RPMI8226 (cell line): ENCODE data around the gene RIPK4.
"Not testable (repeated sequence)": the region's sequence is repeated elsewhere in the genome, so short reads cannot be mapped to it uniquely, and the experiment has no call there.

Experiments
- DNase-seq: peaks from one replicate; pipeline ENCODE4 v3.0.0-alpha.2; 2015

The RIPK4 gene

DNA sequence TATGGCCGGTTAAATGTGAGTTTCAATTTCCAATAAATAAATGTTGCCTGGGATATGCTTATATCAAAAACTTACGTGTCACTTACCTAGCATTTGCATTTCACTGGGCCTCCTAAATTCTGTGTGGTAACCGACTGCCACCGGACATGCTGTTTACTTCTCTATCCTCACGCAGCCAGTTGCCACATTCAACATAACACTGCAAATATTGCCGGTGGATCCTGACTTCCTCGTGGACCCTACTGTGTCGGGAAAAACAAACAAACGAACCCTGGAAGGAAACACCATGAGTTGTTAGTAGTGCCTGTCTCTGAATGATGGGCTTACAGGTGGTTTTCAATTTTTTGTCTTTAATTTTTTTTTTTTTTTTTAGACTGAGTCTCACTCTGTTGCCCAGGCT is 54.1 kb downstream of the RIPK4 start:
- DNase-seq: no peak

DNA sequence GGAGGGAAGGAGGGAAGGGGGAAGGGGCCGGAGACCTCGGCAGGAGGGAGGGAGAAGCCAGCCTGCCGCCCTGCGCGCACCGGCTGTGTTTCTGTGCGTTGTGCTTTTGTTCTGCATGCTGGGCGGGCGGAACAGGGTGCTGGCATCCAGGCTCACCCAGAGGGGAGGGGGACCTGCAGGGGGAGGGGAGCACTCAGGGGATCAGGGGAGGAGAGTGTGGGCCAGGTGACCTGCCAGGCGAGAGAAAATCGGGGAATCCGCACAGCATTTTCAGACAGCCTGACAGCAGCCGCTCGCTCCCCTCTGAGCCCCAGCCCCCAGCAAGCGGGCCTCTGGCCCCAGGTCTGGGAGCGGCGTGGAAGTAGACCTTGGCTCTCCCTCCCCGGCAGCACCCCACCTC is 54.7 kb downstream of the RIPK4 start:
- DNase-seq: no peak

DNA sequence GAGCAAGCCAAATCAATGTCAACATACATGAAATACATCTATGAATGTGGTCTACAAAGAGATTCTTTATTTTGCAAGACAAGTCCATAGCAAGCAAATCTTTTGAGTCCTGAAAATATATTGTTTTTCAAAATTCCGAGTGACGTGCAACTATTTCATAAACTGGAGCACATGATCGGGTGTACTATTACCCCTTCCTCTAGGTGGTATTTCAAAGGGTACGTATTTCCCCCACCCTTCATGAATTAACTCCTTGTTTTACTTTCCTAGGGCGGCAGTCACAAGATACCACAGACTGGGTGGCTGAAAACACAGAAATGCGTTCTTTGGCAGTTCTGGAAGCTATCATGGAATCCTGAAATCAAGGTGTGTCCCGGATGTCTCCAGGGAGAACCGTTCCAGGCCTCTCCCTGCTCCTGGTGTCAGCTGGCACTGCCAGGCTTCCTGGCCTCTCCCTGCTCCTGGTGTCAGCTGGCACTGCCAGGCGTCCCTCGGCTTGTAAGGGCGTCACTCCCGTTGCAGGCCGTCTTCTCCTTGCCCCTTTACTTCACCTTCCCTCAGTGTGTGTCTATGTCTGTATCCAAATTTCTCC is 55.3 kb downstream of the RIPK4 start:
- DNase-seq: no peak

DNA sequence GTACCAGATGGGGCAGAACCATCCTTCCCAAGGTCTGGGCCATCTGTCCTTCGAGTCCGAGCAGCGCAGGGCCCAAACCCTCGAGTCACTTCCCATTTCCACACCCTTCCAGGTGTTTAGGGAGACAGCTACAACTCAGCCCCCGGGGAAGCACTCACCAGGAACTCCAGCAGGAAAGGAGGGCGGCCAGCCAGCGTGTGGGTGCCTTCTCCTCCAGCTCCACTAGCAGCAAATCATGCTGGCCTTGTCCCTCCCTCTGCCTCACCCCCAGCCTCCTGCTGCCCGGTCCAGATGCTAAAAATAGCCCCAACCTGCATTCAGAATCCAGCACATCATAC is 56.1 kb downstream of the RIPK4 start:
- no peak for DNase-seq

DNA sequence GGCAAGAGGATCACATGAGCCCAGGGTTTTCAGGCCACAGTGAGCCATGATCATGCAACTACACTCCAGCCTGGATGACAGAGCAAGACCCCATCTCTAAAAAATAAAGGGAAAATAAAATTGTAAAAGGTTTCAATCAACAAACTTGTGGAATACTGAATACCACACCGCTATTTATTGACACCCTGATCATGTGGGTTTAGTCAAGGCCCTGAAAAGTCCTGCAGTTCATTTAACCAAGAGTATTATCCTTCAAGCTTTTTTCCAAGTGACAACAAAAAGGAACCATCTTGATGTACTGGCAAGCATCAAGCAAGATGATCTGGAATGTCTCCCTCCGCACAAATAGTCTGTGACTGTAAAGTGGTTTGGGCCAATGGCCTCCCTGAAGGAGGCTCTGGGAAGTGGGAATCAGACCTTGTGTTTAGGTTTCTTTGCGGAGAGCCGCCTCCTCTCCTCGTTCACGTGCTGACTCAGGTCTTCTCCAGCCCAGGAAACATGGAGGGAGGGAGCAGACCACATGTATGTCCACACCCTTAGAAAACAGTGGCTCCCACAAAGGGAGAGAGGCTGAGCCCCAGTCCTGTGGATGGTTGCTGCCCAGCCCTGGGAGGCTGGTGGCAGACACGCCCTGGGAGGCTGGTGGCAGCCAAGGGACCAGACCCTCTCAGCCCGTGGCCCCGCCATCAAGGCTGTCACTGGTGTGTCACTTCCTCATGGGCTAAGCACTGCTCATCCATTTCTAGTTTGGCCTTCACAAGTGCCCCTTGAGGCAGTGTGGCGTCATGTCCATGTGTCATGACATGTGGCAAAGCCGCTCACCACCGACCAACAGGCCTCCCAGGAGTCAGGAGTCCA is 56.7 kb downstream of the RIPK4 start:
- DNase-seq: no peak

DNA sequence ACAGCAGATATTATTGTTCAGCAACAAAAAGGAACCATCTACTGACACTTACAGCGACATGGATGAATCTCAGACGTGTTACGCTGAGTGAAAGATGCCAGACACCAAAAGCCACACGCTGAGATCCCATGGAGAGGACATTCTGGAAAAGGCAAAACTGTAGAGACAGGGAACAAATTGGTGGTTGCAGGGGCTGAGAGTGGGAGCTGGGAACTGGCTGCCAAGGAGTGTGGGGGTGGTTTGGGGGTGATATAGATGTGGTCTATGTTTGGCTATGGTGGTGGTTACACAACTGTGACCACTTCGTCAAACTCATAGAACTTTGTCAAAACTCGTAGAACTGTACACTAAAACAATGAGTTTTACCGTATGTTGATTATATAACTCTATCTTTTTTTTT is 57.7 kb downstream of the RIPK4 start:
- no peak for DNase-seq

DNA sequence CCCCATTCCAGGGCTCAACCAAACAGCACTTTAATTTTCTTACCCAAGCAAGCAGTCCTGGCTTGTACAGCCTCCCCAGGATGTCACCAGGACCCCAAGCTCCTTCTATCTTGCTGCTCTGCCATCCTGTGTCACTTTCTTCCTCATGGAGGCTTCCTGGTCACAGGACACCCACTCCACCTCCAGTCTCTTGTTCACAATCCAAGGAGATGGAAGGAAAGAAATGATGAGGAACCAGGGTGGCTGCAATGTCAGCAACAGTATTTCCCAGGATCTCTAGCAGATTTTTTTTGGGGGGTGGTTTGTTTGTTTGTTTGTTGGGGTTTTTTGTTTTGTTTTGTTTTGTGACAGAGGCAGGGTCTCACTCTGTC is 58.9 kb downstream of the RIPK4 start:
- DNase-seq: no peak

DNA sequence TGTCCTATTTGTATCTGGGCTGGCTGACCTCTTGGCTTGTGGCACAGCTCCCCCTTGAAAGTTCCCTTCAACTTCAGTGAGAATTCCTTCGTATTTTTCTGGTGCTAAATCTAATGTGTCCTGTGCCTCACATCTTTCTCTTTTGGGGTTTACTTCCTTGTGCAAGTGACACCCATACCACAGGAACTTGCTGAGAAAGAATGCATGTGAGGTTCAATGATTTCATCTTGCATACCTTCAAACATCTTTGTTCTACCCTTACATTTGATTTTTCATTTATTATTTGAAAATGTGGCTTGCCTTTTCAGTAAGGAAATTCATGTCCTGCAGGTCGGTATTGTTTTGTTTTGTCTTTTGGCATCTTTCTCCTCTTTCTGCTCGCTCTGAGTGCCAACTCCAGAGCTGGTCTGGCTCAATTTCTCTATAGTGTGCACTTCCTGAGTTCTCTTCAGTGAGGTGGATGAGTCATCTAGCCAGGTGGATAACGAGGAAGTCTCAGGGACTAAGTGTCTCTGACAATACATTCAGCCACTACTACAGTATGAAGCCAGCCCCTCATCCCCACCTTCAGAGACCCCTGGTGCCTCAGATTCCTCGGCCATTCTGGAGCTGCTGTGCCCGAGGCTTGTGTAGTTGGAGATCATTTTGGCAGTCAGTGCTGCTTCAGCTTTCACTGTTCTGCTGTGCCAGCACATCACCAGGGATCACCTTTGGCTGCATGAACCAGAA is 59.5 kb downstream of the RIPK4 start:
- peak; percentile 80 for DNase-seq

DNA sequence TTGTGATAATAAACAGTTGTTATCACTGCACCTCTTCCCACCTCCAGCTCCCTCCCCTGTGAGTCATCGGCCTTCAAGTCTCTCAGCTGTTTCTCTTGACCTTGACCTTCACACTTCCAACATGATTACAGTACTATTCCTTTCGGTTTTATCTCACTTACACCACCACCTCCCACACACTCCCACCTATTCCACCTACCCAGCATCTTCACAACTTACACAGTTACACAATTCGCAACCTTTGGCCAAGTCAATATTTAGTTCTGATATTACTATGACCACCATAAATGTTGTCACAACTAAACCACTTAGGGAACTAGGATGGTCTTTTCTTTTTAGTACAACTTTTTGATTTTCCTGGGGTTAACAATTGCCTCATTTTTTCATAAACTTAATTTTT is 60.2 kb downstream of the RIPK4 start:
- no peak for DNase-seq

DNA sequence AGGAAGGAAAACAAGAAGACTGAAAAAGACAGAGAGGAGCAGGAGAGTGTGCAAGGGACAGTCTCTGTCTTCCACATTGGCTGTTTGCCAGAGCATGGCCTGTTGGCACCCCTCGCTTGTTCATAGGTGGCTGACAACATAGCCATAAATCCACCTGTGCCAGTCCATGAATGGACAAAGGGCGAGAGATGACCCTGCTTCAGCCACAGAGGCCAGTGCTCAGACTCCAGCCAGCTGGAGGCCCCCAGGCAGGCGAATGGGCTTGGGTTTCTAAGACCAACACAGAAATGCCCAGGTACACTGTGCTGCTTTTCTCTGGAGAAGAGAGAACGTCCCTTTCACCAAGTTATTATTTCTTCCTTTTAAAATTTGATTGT is 60.6 kb downstream of the RIPK4 start:
- DNase-seq: no peak

DNA sequence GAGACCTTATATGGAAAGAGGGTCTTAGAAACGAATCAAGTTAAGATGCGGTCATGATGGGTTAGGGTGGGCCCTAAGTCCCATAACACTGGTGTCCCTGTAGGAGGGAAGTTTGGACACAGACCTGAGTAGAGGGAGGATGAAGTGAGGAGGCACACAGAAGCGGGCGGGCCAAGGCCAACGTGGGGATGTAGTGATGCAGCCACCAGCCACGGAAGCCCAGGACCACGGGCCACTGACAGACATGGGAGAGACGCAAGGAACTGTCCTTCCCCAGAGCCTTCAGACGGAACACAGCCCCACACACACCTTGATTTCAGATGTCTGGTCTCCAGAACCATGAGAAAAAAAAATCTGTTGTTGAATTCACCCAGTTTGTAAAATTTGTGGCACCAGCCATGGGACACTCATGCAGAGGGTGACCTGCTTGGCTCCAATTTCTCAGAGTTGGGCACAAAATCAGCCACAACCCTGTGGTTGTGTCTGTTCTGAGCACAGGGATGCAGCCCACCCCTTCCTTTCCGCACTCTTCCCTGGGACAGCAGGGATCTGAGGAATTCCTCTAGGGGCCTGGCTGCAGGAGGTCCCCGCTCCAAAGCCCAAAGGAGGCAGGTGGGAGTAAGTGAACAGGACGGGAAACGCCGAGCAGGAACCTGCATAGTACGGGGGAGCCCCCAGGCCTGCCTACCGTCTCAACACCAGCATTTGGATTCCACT is 61.1 kb downstream of the RIPK4 start:
- DNase-seq: no peak

DNA sequence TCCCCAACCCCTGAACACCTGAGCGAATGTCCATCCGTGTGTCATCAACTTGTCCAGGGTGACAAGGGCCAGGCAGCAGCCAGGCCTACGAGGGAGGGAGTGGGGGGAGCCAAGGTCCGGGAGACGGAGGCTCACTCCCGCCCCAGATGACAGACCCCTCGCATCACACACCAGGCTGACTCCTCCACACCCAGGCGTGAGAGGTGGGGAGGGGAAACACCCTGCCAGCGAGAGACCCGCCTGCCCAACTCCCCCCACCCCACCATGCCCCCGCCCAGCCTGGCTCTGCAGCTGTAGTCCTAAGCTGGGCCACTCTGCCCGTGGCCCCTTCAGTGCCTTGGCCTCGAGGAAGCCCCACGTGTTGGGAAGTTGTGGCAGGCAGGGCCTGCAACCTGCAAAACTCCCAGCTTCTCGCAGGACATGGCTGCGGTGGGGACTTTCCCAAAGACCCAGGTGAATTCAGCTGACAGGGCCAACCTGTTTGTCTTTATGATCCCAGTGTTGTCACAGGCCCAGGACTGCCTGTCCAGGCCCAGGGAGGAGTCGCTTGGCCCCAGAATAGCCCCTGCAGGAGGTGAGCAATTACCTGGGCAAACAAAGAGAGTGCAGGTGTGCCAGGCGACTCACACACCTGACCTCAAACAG is 62.9 kb downstream of the RIPK4 start:
- peak; percentile 56 for DNase-seq

DNA sequence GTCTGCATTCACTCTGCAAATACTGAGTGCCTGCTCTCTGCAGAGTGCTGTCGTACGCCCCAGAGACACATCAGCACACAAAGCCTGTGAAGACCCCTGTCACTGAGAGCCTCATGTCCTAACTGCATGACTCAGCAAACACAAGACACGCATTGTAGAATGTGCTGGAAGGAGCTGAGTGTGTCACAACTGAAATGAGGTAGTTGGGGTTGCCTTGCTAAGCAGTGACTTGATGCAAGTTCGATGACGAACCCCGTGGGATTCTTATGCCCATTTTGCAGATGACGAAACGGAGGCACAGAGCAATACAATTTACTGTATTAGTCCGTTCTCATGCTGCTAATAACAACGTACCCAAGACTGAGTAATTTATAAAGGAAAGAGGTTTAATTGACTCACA is 65.1 kb downstream of the RIPK4 start:
- no peak for DNase-seq

DNA sequence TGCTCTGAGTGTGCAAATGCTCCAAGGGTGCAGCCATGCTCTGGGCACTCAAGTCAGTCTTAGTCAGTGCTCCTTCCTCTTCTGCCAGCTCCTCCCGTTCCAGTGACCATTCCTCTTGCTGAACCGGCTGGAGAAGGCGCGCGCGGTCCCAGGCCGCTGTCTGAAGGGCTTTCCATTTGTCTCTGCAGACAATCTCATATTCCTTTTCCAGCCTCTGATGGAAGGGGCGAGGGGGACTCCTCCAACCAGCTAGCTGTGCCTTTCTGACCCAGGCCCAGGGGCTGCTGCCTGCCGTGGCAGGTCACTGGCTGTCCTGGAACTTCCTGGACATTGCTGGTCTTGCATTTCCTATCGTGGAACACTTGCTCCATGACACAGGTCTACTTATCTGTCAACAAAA is 67.5 kb downstream of the RIPK4 start:
- DNase-seq: no peak

DNA sequence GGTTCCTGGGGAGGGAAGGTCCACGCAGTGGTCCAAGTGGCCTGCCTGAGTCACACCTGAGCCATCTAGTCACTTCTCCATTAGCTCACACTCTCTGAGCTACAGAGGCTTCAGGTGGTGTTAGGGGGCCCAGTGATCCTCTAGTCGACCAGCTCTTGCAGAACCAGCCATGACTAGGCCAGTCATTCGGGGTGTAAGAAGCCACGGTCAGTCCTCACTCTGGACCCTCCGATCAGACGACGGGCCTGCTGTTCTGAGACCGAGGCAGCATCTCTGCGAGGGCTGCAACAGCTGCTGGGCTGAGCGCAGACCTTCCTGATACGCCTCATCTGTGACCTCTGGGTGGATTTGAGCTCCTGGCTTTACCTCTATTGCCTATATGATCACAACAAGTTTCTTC is 68.8 kb downstream of the RIPK4 start:
- DNase-seq: no peak

DNA sequence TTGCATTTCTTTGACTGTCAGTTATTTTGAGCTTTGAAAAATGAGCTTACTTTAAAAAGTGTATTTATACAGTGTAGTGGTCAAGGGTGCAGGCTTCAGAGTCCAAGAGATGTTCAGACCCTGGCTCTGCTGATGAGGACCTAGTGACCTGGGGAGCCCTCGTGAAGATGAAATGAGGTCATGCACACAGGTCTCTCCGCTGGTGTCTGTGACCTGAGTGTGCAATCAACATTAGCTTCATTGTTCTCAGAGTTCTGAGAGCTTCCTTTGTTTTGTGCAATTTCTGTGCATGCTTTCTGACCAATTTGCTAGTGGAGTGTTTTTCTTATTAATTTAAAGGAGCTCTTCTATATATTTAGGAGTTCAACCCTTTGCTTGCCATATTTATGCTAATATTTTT is 71.3 kb downstream of the RIPK4 start:
- DNase-seq: no peak

DNA sequence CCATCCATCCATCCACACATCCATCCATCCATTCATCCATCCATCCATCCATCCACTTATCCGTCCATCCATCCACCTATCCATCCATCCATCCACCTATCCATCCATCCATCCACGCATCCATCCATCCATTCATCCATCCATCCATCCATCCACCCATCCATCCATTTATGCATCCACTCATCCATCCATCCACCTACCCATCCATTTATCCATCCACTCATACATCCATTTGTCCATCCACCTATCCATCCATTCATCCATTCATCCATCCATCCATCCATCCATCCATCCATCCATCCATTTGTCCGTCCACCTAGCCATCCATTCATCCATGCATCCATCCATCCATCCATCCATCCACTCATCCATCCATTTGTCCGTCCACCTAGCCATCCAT is 72.8 kb downstream of the RIPK4 start:
- DNase-seq: not testable (repeated sequence)

DNA sequence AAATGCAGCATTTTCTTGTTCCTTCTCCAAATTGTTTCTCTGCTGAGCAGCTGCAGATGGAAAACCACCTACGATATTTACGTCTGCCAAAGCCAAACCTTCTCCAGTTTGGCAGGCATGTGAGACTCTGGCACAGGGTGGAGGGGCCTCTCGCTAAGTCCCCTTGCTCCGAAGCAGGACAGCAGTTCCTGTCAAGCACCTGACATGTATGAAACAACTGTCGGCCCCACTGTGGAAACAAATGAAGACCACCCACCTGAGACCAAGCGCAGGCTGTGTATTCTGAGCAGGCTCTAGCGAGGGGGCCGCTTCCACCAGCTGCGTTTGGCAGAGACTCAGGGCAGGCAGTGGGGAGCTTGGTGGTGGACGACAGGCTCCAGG is 74.7 kb downstream of the RIPK4 start:
- DNase-seq: no peak

DNA sequence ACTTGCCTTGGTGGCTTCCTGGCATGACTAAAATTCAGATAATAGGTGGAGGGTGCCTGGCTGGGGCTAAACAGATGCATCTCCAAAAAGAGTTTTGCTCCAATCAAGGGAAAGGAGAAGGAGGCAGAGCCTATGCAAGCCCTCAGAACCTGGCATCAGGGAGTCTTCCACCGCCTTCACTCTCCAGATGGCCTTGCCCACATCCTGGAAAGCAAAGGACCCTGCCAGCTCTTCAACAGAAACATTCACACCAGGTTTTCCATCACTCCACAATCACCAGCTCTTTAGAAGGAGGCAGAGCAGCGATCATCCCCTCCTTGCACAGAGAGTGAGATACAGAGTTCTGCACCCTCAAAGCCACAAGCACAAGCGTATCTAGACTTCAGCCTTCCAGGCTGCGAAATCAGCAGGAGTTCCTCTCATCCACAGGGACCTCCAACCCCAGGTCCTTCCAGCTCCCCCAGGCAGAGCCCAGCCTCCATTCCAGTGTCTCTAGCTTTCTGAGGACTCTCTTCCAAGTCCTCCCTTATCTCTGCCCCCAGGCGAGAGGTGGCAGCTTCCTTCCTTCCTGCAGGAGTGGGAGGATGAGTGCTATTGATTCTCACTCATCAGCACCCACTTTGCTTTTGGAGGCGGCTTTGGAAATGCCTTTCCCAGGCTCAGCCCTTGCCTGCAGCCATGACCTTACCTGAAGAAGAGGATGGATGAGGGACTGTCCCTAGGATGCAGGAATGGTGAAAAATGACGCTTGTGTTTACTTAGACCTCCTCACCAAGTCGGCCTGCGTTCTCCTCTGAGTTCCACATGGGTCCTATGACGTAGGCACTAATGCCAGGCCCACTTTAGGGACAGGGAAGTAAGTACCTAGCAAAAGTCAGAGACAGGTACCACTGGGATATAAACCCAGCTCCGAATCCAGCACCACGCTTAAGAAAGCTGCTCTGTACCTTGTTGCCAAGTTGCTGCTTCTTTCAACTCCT is 75.4 kb downstream of the RIPK4 start:
- DNase-seq: no peak
